ENCODE results near the gene GPD2. TPM values are rescaled to one million over a fixed set of nuclear protein-coding genes. Genes with fewer than 3 reads are reported as not detected.

The GPD2 gene
- total RNA-seq, 1 donor from 2014 or later, result 19.1 TPM

GRCh38 chr2:156430236-156430979, 5.8 kb upstream of the GPD2 start:
- DNase-seq (ENCODE audit: low read depth), result no peak

GRCh38 chr2:156430980-156431358, 5.2 kb upstream of the GPD2 start:
- TF ChIP-seq CTCF (IDR thresholded peaks at IDR 0.05; ENCODE audit: insufficient read depth, low read length, poor library complexity, severe bottlenecking), result no peak
- Histone ChIP-seq H3K36me3 (ENCODE audit: control insufficient read depth, insufficient read depth, low read length) (no peaks in the 10 kb centered on the region), H3K4me3 (ENCODE audit: low read depth, low read length) (no peak overlapping the region), H3K27me3 (ENCODE audit: control insufficient read depth, insufficient read depth, low read length) (no peaks in the 10 kb centered on the region)
- peak; percentile 45 for DNase-seq (ENCODE audit: low read depth)

More at GRCh38 chr2:156430236-156430979, 5.8 kb upstream of the GPD2 start:
- Histone ChIP-seq H3K27me3 (ENCODE audit: control insufficient read depth, insufficient read depth, low read length) (no peaks in the 10 kb centered on the region), H3K36me3 (ENCODE audit: control insufficient read depth, insufficient read depth, low read length) (no peaks in the 10 kb centered on the region), H3K4me3 (ENCODE audit: low read depth, low read length) (no peak overlapping the region)
- TF ChIP-seq CTCF (IDR thresholded peaks at IDR 0.05; ENCODE audit: insufficient read depth, low read length, poor library complexity, severe bottlenecking), result no peak

GRCh38 chr2:156434461-156435291, 1.5 kb upstream of the GPD2 start:
- TF ChIP-seq CTCF (IDR thresholded peaks at IDR 0.05; ENCODE audit: insufficient read depth, low read length, poor library complexity, severe bottlenecking), result no peak
- Histone ChIP-seq H3K36me3 (ENCODE audit: control insufficient read depth, insufficient read depth, low read length) (no peaks in the 10 kb centered on the region), H3K27me3 (ENCODE audit: control insufficient read depth, insufficient read depth, low read length) (no peaks in the 10 kb centered on the region), H3K4me3 (ENCODE audit: low read depth, low read length) (no peak overlapping the region)
- no peak for DNase-seq (ENCODE audit: low read depth)

GRCh38 chr2:156435396-156435717, 822 bp upstream of the GPD2 start:
- TF ChIP-seq CTCF (IDR thresholded peaks at IDR 0.05; ENCODE audit: insufficient read depth, low read length, poor library complexity, severe bottlenecking), result no peak
- no peaks in the 10 kb centered on the region for H3K27me3 ChIP-seq (ENCODE audit: control insufficient read depth, insufficient read depth, low read length)
- no peaks in the 10 kb centered on the region for H3K36me3 ChIP-seq (ENCODE audit: control insufficient read depth, insufficient read depth, low read length)
- peak overlapping the region; percentile 62 for H3K4me3 ChIP-seq (ENCODE audit: low read depth, low read length)
- no peak for DNase-seq (ENCODE audit: low read depth)

- H3K4me3 ChIP-seq (ENCODE audit: low read depth, low read length), result peak overlapping the region; percentile 62
- no peaks in the 10 kb centered on the region for H3K36me3 ChIP-seq (ENCODE audit: control insufficient read depth, insufficient read depth, low read length)
- no peak for DNase-seq (ENCODE audit: low read depth)
- TF ChIP-seq CTCF (IDR thresholded peaks at IDR 0.05; ENCODE audit: insufficient read depth, low read length, poor library complexity, severe bottlenecking), result no peak
- H3K27me3 ChIP-seq (ENCODE audit: control insufficient read depth, insufficient read depth, low read length), result no peaks in the 10 kb centered on the region
Observed at GRCh38 chr2:156436497-156437085, 412 bp downstream of the GPD2 start.

All from kidney epithelial cell (primary cell).